Effector CD4-positive, alpha-beta T cell (primary cell): ENCODE measurements around the gene ANKS1B.
"Not testable (repeated sequence)": the region's sequence is repeated elsewhere in the genome, so short reads cannot be mapped to it uniquely, and the experiment has no call there.

Experiments
- DNase-seq: peaks from one replicate; pipeline ENCODE4 v3.0.0-alpha.2; 2020

The ANKS1B gene

GRCh38 chr12:99343960-99344359 lies 640.8 kb downstream of the ANKS1B start:
- DNase-seq = no peak

GRCh38 chr12:99339663-99340062 lies 645.1 kb downstream of the ANKS1B start:
- DNase-seq = no peak

DNA sequence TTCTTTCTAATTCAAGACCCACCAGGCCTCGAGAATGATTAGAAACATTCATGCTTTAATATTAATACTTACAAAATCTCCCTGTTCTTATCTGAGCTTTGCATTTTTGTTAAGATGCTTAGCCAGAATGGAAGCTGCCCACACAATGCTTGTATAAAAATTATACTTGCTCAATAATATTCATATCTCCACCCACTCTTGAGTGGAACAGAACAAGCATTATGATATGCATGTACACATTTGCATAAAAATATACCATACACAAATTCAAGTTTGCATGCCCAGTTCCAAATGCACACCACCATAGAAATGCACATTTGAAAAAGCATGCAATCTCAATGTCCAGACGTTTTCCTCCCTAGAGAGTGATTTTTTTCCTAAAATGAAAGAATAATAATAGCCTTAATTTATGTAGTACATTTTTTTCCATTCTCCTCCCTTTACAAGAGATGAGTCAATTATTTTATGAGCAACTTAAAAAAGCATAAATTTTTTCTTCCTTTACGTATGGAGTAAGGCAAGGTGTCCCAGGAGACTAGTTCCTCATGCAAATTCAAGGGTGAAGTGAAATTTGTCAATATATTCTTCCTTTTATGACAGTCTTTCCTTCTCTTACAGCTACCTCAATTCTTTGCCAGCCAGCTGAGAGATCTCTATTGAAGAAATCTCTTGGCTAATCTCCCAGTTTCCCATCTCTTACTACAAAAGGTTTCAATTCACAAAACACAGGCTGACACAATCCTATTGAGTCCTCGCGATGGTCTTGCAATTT lies 650.3 kb downstream of the ANKS1B start:
- no peak for DNase-seq

- no peak for DNase-seq
Observed at GRCh38 chr12:99332936-99333591, 651.7 kb downstream of the ANKS1B start.

GRCh38 chr12:99330216-99330615 lies 654.5 kb downstream of the ANKS1B start:
- DNase-seq = no peak

- not testable (repeated sequence) for DNase-seq
Observed at GRCh38 chr12:99321210-99321609, 663.5 kb downstream of the ANKS1B start.

GRCh38 chr12:99311373-99311772 lies 673.4 kb downstream of the ANKS1B start:
- DNase-seq = no peak

GRCh38 chr12:99309812-99310211 lies 674.9 kb downstream of the ANKS1B start:
- DNase-seq = no peak

DNA sequence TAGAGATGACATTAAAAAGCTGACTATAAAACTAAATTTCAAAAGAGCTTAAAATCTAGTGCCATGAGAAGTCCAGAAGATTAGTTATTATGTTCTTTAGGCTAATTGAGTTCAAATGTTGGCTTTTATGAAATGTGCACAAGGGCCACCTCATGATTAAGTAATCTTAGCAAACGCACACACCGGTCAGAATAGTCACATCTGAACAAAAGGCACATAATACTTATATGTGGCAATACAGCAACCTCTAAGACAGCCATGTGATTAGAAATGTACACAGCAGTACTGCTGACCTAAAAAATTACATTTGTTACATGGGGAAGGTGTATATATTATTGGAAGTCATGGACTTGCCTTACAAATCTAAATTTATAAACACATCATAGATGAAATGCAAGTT lies 681.9 kb downstream of the ANKS1B start:
- DNase-seq = no peak

DNA sequence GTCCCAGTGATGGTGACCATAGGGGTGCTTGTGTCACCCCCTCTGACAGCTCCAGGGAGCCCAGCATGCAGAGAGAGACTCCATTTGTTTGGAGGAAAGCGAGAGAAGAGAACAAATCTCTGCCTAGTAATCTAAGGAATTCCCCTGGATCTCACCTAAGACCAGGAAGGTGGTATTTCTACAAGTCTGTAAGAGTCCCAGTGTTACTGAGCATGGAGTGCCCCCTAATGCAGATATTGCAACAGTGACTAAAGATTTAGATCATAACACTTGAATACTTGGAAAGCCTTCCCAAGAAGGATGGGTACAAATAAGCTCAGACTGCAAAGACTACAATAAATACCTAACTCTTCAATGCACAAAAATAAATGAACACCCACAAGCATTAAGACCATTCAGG lies 697.6 kb downstream of the ANKS1B start:
- no peak for DNase-seq

- DNase-seq = no peak
Observed at GRCh38 chr12:99284161-99284560, 700.6 kb downstream of the ANKS1B start.

- no peak for DNase-seq
Observed at GRCh38 chr12:99282624-99283023, 702.1 kb downstream of the ANKS1B start.

- DNase-seq = no peak
Observed at GRCh38 chr12:99282086-99282485, 702.6 kb downstream of the ANKS1B start.

DNA sequence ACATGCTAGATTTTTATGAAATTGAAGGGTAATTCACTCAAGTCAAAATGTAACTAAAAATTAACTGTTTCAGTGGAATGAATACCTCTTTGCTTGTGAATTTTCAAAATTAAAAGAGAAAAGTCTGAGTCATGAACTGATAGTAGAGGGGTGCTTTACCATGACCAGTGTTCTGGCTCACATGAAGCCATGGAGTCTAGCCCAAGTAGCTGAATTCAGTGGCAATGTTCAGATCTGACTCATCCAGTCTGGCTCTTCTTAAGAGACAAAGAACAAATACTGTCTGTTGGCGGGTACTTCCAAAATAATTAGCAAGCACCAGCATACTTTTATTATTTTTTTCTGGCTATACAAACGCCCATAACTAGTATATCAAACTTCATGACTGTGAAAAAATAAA lies 703.5 kb downstream of the ANKS1B start:
- DNase-seq = no peak

- no peak for DNase-seq
Observed at GRCh38 chr12:99278899-99279298, 705.8 kb downstream of the ANKS1B start.

DNA sequence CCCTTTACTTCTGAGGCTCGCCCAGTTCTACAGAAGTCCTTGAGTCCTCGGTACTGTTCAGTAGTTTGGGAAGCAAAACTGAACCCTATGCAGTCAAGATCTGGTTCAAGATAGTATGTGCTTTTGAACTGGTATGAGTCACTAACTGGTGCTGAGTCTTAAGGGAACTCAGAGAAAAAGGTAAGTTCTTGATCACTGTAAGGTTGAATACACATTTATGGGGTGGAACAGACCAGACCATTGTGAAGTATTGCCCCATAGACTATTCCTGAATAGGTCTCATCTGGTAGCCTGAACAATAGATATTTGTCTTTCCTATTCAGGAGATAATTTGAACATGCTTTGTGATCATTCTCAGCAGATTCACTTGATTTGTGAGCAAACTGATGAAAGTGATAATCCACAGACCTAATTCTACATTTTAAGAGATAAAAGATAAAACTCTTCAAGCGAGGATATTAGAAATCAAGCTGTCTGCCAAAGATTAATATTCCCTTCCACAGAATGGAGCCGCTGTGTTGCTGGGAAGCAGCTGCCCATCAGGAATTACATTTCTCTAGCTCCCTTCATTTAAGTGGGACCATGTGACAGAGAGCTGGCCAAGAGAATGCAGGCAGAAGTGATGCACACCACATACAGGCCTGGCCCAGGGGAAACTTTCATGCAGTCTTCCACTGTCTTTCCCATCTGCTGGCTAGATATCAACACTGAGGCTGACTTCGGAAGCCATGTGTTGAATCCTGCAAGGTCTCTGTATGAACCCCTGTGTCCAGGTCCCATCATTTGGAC lies 707.0 kb downstream of the ANKS1B start:
- DNase-seq = no peak

DNA sequence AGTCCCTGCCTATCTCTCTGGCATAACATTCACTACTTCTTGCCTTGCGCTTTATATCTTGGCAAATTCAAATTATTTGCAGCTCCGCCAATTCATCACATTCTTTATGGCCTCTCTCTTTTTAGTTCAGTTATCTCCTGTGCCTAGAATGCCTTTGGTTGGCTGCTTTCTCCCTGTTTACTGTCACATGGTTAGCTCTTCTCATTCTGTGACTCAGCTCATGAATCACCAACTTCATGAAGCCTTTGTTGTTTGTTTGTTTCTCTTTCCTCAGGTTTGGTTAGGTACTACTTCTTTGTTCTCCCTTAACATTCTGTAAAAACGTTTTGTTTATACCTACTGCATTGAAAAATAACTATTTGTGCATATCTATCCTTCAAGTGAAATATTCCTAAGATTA lies 713.7 kb downstream of the ANKS1B start:
- no peak for DNase-seq

GRCh38 chr12:99267038-99267437 lies 717.7 kb downstream of the ANKS1B start:
- DNase-seq = no peak

- no peak for DNase-seq
Observed at GRCh38 chr12:99265648-99266047, 719.1 kb downstream of the ANKS1B start.

- DNase-seq = no peak
Observed at GRCh38 chr12:99261256-99261655, 723.5 kb downstream of the ANKS1B start.

DNA sequence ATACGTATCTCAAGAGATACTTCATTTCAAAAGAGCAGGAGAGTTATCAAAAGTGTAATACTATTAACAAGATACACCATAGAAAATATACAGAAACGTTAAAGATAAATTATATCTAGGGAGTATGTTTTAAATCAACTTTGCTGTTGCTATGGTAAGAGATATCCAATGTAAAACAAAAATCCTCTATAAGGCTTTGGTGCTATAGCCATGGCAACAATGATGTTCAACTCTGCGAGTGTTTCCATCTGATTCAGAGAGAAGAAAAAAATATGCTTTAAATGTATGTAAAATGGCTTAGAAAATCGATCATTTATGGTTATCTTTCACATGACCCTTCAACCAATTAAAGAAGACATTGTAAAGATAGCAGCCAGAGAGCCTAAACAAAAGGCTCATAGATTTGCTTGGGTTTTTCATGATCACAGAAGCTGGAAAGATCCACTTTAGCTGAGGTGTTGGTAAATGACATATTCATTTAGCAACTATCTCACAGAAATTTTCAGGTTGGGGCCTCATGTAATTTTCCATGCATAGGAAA lies 724.2 kb downstream of the ANKS1B start:
- no peak for DNase-seq

DNA sequence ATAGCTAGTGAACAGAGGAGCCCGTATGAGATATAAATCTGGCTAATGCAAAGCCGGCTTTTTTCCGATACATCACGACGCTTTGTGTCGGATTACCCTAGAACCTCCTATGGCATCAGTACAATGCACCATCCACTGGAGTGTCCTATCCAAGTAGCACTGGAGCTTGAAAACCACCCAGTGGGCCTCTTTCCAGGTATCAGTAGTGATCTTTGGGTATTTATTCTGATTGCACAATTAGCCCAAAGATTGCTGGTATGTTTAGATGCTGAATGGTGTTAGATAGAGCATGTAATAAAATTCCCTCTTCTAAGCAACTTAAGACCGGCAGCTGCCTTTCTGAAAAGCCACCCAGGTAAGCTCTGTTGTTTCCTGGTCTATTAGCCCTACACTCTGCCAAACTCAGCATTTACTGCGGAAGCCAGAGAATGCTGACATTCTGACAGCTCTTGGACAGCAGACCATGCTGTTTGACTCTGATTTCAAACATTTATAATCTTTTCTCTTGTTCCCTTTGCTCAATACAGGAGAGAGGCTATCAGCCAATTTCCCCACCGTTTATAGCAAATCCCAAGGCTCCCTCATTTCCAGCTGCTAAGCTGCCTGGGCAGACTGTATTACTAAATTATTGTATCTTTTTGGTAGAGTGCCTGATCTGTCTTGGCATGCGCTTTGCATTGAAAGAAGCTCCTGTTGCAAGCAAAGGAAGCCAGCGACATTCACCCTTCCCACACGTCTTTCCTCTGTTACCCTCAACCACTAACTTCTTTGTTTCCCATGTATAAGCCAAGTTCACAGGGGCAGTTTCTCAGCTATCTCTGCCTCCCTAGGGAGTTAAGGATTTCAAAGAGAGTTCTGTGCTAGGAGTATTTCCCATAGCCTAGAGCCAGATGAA lies 725.4 kb downstream of the ANKS1B start:
- no peak for DNase-seq
